GM18519 (cell line): Measurements from ENCODE around the gene RBM12.

Experiments
- ATAC-seq: cut with Tn5 transposase; IDR thresholded peaks from one replicate; pipeline ENCODE4 v1.9.1; 2021; ENCODE audit warnings: mild to moderate bottlenecking, moderate library complexity; ENCODE audit not compliant: unreplicated experiment, low FRiP score

RBM12 gene

DNA sequence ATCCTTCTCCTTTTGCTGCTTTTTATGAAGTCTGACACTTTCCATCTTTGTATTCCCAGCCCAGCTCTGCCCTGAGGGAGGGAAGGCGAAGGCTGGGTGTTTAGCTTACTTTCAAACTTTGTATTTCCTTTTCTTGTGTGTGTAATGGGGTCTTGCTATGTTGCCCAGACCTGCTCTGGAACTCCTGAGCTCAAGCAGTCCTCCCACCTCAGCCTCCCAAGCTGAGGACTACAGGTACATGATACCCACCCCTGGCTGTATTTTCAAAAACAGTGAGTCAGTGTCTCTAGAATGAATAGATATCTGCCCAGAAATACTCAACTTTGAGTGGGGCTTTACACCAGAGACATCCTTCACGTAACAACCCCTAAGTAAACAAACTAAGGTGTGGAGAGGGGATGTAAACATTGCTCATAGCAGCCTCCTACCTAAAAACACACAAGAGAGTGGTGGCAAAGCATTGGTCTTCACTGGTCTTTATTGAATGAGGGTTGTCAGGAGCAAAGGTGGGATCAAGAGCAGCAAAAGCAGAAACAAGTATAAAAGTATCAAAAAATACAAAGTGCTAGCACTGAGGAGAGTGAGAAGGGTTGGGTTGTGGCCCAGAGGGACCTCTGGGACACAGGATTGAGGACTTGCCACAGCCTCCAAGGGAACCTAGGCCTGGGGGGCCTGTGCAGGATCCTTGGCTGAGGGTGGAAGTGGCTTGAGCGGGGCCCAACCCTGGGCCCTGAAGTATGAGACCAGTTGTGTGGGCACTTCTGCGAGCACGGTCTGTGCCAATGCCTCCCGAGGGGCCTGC lies 38.9 kb downstream of the RBM12 start:
- no peak for ATAC-seq

DNA sequence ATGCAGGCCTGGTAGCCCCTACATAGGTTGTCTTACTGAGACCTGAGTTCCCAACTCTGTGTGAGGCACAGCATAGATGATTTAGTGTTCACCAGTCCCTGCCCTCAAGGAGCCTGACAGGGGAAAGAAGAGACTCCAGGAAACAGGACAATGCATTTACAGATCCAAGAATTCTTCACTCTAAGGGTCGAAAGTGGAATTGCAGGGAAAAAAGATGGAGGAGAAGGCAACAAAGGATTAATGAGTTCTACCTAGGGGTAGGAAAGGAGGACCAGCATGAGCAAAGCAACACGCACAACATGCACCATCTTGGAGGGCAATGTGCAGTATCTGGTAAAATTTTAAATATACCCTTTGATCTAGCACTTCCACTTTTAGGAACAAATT lies 43.1 kb downstream of the RBM12 start:
- ATAC-seq, result no peak

- no peak for ATAC-seq
These were observed 43.7 kb downstream of the RBM12 start for GRCh38 chr20:35620818-35621559.

DNA sequence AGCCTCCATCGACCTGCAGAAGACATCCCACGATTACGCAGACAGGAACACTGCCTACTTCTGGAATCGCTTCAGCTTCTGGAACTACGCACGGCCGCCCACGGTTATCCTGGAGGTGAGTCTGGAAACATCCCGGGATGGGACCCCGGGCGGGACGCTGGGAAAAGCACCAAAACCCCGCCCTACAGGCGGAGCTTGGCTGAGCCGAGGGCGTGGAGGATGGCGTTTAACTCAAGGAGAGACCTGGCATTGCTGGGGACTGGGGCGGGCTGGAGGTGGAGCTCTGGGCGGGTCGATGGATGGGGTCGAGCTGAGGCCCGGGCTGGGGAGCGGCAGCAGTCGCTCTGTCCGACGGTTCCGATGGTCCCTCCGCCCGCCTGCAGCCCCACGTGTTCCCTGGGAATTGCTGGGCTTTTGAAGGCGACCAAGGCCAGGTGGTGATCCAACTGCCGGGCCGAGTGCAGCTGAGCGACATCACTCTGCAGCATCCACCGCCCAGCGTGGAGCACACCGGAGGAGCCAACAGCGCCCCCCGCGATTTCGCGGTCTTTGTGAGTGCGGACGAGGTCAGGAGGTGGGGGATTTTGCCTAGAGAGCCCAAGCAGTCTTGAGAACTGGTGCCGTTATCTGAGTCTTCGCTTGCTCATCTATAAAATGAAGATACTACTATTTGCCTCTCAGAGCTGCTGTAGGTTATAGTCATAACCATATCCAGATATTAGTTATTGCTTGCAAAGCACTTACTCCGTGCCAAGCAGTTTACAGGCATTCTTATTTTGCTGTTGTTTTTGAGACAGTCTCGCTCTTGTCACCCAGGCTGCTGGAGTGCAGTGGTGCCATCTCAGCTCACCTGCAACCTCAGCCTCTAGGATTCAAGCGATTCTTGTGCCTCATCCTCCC lies 45.3 kb downstream of the RBM12 start:
- ATAC-seq, result no peak

- no peak for ATAC-seq
These were observed 46.2 kb downstream of the RBM12 start for GRCh38 chr20:35618263-35619131.

GRCh38 chr20:35617397-35618262 lies 47.1 kb downstream of the RBM12 start:
- ATAC-seq, result no peak

DNA sequence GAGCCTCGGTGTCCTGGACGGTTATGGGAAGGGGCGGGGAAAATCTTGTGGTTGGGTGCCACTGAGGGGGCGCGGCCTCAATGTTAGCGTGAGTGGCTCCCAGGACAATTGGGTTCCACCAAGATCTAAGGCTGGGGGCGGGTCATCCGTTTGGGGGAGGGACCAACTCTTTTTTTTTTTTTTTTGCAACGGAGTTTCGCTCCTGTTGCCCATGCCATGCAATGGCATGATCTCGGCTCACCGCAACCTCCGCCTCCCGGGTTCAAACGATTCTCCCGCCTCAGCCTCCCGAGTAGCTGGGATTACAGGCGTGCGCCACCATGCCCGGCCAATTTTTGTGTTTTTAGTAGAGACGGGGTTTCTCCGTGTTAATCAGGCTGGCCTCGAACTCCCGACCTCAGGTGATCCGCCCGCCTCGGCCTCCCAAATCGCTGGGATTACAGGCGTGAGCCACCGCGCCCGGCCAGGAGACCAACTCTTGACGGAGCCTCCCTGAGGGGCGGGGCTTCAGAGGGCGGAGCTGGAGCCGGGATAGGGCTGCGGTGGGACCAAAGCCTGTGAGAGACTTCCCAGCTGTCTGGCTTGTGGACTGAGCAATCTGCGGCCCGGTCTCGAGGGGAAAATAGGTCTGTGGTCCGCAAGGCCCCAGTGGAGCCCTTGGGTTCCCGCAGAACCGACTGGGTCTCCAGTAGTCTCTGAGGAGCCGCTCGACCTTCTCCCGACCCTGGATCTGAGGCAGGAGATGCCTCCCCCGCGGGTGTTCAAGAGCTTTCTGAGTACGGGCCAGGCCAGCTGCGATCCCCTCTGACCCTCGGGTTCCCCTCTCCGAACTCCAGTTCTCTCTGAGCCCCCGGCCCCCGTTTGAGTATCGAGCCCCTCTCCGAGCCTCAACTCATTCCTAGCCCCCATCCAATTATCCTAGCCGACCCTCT lies 48.0 kb downstream of the RBM12 start:
- no peak for ATAC-seq

DNA sequence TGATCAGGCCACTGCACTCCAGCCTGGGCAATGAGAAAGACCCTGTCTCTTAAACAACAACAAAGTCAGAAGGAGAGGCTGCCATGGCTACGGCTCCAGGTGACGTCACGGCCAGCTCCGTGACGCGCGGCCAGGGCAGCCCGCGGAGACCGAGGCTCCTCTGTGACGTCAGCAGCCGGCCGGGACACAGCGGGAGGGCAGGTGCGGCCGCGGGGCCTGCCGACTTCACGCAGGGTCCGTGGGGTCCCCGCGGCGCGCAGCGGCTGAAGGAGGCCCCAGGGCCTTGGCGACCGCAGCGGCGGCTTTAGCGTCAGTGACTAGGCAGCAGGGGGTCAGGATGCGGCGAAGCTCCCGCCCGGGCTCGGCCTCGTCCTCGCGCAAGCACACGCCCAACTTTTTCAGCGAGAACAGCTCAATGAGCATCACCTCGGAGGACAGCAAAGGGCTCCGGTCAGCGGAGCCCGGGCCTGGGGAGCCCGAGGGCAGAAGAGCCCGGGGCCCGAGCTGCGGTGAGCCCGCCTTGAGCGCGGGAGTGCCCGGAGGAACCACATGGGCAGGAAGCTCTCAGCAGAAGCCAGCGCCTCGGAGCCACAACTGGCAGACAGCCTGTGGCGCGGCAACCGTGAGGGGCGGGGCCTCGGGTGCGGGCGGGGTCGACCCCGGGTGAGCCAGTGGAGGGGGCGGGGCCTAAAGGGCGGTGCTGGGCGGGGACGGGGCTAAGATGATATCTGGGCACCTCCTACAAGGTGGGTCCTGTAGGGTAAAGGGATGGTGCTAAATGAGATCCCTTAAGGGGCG lies 48.8 kb downstream of the RBM12 start, which contains the start of gene SPAG4:
SPAG4 (plus strand) TSS at position 163 of the 798 bp plus-strand sequence; CDS start at position 338, 175 bp downstream.
- peak; percentile 67 for ATAC-seq

GRCh38 chr20:35611482-35611881 lies 53.2 kb downstream of the RBM12 start:
- ATAC-seq, result no peak

DNA sequence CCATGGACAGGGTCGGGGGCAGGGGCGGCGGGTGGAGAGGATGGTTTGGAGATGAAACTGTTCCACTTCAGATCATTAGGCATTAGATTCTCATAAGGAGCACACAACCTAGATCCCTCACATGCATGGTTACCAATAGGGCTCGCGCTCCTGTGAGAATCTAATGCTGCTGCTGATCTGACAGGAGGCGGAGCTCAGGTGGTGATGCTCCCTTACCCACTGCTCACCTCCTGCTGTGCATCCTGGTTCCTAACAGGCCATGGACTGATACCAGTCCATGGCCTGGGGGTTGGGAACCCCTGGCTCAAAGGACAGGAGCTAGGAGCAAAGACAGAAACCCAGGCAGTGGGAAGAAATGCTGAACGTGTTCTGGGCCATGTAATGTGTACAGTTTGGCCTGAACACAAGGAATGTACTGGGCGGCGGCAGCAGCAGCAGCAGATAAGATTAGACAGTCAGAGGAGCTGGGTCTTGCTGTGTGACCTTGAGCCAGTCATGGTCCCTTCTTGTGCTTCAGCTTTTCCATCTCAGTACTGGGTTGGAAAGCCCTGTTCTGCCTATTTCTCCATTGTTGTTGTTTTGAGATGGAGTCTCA lies 53.8 kb downstream of the RBM12 start:
- ATAC-seq, result no peak

- no peak for ATAC-seq
These were observed 57.5 kb downstream of the RBM12 start for GRCh38 chr20:35607003-35607735.

DNA sequence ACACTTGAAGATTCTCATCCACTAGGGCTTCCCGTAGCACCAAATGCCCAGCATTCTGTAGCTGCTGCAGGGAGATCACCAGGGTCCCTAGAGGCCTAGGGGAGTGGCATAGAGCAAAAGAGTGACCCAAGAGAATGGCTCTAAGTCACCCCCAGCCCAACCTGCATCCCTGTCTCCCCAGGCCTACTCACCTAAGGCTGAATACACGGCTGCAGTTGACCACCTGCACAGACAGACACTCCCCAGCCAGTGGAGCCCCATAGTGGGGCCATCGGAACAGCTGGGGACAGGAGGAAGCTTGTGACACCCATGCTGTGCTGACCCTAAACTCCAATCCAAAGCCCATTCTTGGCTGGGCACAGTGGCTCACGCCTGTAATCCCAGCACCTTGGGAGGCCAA lies 58.6 kb downstream of the RBM12 start:
- no peak for ATAC-seq

- ATAC-seq, result no peak
These were observed 60.3 kb downstream of the RBM12 start for GRCh38 chr20:35604449-35604747.

GRCh38 chr20:35603695-35604448 lies 60.8 kb downstream of the RBM12 start:
- ATAC-seq, result no peak

DNA sequence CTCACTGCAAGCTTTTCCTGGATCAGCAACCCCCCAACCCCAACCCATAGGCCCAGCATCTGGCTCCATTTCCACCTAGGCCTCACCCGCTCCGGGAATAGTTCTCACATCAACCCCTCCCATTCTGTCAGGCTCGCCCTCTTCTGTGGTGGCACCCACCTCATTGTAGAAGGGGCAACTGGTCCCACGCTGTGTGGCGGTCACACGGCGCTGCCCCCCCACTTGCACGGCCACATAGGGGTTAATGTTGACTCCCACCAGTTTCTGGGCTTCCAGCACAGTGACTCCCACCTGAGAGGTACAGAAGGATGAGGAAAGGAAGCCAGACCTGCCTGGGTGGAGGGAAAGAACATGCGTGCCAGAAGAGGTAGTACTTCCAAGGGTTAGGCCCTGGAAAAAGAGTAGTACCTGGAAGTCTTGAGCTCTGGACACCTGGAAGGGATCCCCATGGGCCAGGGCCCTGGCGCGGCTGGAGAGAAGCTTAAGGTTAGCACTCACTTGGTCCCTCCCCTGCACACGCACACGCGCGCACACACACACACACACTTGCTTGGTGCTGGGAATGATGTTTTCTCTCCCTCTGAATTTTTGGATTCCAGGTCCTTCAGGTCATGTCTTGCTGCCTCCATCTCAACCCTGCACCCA lies 61.7 kb downstream of the RBM12 start:
- ATAC-seq, result no peak
